Skin of body (tissue), 2 donors: ENCODE results near the gene MGST2. TPM values are rescaled to one million over a fixed set of nuclear protein-coding genes. Genes with fewer than 3 reads are reported as not detected.

Experiments used
- DNase-seq: peaks from one replicate; lab custom pipeline; 2025; lab: John Stamatoyannopoulos, UW
- total RNA-seq: library from RNA; depleted of rRNA; stranded (reverse); fragments of >200 nt; gene quantifications from one replicate; pipeline ENCODE4 v1.2.3, GENCODE V29; 2014

MGST2 gene
- total RNA-seq, 1 donor from 2014 or later = 27.8 TPM

DNA sequence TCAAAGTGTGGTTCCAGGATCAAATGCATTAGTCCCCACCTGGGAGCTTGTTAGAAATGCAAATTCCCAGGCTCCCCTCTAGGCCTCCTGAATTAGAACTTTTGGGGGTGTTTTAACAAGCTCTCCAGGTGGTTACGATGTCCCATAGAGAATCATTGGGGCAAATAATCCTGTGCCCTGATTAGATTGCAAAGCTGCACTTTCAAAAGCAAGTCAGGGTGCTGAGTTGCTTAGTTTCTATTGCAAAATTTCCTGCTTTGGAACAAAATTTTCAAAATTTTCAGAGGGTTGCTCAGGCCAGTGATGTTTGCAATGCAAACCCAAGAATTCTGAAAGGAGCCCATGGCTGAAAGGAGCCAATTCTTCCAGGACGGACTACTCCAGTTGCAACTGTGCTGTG, 71.0 kb downstream of the MGST2 start:
- DNase-seq = no peak

DNA sequence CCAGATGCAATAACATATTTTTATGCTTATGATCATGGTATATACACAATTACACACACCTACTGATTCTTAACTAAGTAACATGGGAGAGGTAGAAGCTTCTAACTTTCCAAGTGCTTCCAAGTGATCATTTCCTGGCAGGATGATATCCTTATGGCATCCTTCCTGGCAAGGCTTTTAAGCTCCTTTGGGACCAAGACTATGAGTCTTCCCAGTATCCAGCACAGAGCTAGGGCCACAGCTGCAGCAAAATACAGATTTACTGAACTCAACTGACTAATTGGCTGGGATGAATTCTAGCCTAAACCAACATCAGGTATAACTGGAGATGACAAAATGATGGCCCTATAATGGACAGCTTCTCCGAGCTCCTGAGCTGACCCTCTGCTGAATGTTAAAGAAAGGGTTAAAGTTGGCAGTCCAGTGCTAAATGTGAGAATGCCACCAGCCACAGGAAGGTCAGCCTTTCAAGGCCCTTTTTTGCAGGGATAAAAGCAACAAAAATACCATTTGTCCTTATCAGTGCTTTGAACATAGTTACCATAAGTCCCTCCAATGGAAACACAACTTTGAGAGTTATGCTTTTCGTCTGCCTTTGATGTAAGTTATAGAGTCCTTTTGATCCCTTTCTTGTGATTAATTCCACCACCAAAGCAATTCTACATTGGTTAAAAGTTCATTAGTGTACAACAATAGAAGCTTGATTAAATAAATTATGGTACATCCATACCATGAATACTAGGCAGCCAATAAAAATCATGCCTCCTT, 73.4 kb downstream of the MGST2 start:
- DNase-seq = peak; percentile 9

DNA sequence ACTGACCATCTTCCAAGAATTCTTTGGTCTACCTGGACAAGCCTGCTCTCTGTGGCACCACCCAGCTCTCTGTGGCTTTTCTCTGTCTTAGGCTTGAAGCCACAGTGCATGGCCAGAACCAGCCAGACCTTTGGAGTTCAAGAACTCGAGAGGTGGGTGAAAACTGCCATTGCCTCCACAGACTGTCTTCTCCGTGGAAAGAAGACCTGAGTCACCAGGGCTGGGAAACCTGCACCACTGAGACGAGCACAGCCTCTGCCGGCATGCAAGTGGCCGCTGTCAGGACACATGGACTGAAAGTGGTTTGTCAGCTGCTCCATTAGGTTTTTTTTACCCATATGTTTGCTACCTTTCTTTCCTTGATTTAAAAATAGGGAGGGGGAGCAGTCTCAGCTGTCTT, 74.5 kb downstream of the MGST2 start:
- DNase-seq = no peak

DNA sequence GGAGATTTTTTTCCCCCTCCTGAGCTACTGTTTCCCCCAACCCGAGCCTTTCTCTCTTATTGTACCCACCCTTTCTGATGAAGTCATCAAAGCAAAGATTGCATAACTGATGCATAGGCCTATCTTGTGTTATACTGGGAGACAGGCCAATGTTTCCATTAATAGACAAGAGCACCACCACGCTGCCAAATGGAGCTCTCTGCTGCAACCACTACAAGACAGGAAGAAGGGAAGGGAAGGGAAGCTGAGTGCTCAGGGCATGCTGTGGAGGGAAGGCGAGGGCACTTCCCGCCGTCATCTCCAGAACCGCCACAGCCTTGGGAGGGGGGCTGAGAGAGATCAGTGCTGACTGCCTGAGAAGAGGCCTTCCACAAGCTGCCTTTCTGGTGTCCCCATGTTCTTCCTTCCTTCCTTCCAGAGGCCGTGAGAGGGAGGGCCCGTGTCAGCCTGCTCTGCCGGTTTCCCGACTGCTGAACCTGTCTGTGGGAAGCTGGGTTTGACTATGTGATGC, 75.0 kb downstream of the MGST2 start:
- DNase-seq = peak; percentile 94

DNA sequence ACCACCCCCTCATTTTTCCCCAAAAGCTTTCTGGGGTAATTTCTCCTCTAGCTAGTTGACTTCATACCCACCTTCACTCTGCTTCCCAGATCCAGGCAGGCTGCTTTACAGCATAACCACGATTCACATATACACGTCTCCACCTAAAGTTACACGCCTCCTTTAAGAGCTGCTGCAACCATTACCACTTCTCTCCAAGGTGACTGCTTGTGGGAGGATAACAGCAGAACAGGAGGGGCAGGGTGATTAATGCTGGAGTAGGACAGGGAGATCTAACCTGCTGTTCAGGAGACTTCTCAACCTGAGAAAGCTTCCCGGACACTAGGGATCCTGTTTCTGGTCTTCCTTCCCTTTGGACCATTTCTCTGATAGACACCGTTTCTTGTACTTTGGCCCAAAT, 77.4 kb downstream of the MGST2 start:
- DNase-seq = no peak

DNA sequence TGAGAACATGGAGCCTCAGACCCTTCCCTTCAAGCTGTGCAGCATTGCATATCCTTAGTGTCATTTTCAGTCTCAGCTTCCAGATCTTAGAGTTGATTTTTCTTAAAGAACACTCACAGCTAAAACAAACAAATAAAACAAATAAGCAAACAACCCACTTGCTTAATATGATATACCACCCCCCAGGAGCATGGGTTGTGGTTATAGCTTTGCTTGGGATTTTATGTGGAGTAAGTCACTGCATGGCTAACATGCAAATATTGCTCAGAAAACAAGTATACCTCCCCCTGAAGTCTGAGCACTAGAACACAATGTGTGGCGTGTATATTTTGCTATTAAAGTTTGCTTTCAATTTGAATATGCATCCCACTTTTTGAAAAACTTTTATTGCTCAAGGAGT, 78.6 kb downstream of the MGST2 start:
- no peak for DNase-seq

DNA sequence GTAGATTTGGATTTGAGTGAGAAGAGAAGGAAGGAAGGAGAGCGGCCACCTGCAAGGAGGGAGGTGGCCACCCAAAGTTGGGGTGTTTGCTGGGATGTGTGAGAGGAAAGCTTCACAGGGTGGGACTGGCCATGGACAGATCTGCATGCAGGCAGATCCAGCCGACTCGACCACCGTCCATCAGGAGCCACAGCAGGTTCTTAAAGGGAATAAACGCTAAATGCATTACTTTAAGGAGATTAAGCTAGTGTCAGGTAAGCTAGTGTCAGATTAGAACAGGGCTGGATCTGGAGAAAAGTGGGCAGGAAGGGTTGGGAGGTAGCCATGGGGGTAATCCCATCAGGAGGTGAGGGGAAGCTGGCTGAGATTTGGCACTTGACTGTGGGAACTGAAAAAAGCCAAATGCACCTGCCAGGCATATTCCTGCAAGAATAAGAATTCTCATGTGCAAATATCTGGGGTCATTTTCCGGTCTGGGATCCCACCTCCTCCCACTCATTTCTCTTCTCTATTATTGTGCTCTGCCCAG, 79.6 kb downstream of the MGST2 start:
- DNase-seq = no peak

DNA sequence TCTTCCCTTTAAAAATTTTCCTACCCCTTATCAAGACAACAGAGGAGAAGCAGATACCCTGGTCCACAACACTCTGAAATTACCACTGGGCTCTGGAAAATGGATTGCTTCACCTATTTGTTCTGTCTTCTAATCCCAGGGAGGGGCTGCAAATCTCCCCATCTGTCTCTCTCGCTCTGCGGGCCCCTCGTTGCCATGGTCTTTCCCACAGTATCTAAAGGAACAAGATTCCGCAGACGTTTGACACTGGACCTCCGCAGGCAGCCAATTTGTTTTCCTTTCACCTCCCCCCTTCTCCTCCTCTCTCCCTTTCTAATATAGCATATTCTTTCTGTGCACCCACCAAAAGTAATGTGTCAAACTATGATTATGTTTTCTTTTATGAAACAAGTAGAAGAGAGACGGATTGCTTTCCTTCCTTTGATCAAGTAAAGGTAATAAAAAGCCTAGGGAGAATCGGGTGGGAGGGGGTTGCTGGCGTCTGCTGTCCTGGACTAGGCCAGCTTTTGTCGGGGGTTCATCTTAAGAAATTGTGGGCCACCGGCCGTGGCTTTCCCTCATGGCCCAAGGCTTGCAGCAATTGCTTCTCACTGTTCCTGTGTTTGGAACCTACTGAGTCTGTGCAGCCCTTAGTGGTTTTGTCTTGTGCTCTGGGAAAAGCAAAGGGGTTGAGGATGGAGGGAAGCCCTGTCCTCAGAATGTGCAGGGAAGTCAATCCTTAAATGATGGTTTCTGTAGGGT, 81.0 kb downstream of the MGST2 start:
- DNase-seq = no peak

DNA sequence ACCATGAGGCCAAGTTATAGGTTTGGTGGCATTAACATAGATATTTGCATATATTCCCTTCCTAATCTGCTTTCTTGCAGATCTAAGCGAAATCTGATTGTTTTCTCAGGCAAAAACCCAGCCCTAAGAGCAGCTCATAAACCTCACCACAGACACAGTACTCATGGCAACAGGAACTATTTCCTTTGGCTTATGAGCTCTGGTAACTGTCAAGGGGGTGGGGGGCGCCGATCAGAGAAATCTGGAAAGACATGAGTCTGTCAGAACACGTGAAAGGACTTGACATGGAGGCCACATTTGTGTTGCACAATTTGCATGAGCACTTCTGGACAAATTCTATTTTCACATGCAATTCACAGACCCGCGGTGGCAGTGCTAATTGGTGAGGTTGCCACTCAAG, 83.7 kb downstream of the MGST2 start:
- DNase-seq = no peak

DNA sequence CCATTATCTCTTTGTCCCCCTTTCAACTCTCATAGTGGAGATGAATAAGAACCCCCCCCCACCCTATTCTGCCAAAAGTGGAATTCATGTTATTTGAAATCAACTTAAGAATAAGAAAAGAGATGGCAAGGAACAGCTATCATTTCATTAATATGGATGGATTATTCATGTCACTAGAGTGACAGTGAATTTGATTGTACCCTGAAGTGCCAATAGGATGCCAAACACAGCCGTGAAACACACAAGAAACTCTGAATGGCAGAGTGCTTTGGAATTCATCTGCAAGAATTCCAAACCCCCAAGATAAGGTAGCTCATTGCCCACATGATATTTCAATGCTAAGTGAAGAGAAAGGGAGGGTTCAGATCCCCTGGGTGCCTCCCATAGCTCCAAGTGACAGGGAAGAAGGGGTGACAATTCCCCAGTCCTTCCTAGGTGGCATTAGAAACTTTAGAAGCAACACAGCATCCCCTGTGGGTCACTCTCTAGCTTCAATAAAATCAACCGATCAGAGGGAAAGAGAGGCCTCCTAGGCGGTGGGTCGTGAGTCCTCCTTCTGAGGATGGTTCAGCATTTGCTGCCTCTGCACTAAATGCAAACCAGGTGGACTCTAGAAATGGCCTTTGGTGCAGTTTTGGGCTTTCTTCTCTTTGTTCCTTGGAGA, 84.3 kb downstream of the MGST2 start:
- no peak for DNase-seq

DNA sequence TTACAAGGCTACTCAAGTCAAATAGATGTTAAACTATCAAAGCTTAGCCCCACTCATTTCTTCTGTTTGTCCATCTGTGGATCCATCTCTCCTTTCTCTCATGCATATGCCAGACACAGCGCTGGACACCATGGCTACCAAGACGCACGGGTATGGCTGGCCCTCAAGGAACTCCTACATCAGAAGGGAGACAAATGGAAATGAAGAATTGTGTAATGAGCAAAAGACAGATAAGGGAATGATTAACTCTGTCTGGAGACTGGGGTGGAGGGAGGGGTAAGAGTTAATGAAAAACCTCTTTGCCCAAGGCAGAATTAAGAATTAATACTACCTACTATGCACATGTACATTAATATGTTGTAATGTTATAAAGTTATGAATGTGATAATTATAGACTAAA, 88.1 kb downstream of the MGST2 start:
- no peak for DNase-seq

Other genes with a start within 250 kb of the MGST2 start
- 16.3 TPM for gene RAB33B, start 211.7 kb upstream of the MGST2 start, total RNA-seq
- gene SETD7, start 109.6 kb upstream of the MGST2 start, total RNA-seq = 47.2 TPM